GM12874 (cell line): ENCODE results near the gene TMEM225B.

Experiments
- CTCF ChIP-seq: IDR thresholded peaks from 2 replicates; pipeline ENCODE4 v1.5.1; 2011; ENCODE audit warnings: low read depth, mild to moderate bottlenecking, control low read depth, low read length, moderate library complexity; ENCODE audit not compliant: insufficient read depth

TMEM225B gene

GRCh38 chr7:99594948-99595745 is 2.9 kb upstream of the TMEM225B start:
- TF ChIP-seq CTCF: no peak

GRCh38 chr7:99596408-99596955 is 1.6 kb upstream of the TMEM225B start:
- no peak for TF ChIP-seq CTCF

- no peak for TF ChIP-seq CTCF
Measured at GRCh38 chr7:99599836-99600235, 1.8 kb downstream of the TMEM225B start.

- TF ChIP-seq CTCF: 0 out of 2 replicates have a peak, but pooled peaks have one; percentile 8
Measured at GRCh38 chr7:99601656-99602310, 3.7 kb downstream of the TMEM225B start.

GRCh38 chr7:99605527-99605926 is 7.5 kb downstream of the TMEM225B start:
- no peak for TF ChIP-seq CTCF

- TF ChIP-seq CTCF: no peak
Measured at GRCh38 chr7:99606531-99606930, 8.5 kb downstream of the TMEM225B start.

- no peak for TF ChIP-seq CTCF
Measured at GRCh38 chr7:99607548-99607947, 9.5 kb downstream of the TMEM225B start.
